ENCODE results near the gene IL3RA.
"Not testable (repeated sequence)": the region's sequence is repeated elsewhere in the genome, so short reads cannot be mapped to it uniquely, and the experiment has no call there.

Gene IL3RA

GRCh38 chrX:1361910-1362309 is 25.3 kb downstream of the IL3RA start:
- TF ChIP-seq CTCF (conservative IDR thresholded peaks at IDR 0.05; ENCODE audit: low read length), result no peak
- no peak overlapping the region for H3K4me3 ChIP-seq (ENCODE audit: low read length)
- DNase-seq (ENCODE audit: low read depth), result no peak

GRCh38 chrX:1366363-1366762 is 29.8 kb downstream of the IL3RA start:
- DNase-seq (ENCODE audit: low read depth); H3K4me3 ChIP-seq (ENCODE audit: low read length): not testable (repeated sequence)

GRCh38 chrX:1368385-1368698 is 31.8 kb downstream of the IL3RA start:
- TF ChIP-seq CTCF (conservative IDR thresholded peaks at IDR 0.05; ENCODE audit: low read length), result no peak
- no peak for DNase-seq (ENCODE audit: low read depth)

DNA sequence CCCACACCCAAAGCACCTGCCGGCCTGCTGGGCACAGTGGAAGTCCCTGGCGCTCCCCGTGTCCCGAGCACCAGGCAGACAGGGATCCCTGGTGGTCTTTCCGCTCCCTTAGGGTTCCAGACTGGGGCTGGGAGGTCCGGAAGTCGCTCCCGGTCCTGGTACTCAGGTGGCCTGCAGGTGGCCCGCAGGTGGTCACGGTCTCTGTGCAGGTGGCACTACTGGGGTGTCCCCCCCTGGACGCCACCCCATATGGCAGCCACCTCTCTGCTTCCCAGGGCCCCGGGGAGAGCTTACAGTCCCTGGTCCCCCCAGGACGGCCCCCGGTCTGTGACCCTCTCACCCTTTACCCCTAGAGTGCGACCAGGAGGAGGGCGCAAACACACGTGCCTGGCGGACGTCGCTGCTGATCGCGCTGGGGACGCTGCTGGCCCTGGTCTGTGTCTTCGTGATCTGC is 41.7 kb downstream of the IL3RA start:
- TF ChIP-seq CTCF (conservative IDR thresholded peaks at IDR 0.05; ENCODE audit: low read length), result no peak
- H3K4me3 ChIP-seq (ENCODE audit: low read length), result no peak overlapping the region
- DNase-seq (ENCODE audit: low read depth), result no peak

More at GRCh38 chrX:1368385-1368698, 31.8 kb downstream of the IL3RA start:
- H3K4me3 ChIP-seq (ENCODE audit: low read length), result no peak overlapping the region

DNA sequence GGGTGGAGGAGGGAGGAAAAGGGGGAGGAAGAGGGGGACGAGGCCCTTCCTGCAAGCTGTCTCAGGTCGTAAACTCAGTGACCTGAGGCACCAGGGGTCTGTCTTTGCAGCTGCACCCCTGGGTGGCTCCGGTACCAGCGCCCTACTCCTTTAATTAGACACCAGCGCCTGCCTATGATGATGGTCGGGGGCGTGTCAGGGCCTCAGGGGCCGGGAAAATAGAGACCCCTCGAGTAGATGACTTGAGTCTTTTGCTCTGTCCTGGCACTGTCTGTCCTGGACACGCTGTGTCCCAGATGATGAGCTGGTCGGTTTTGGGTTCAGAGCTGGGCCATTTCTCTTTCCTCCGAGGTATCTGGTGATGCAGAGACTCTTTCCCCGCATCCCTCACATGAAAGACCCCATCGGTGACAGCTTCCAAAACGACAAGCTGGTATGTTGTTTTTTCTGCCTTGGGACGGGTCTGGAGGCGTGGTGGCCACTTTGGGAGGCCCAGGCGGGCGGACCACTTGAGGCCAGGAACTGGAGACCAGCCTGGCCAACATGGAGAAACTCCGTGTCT is 44.2 kb downstream of the IL3RA start:
- no peak overlapping the region for H3K4me3 ChIP-seq (ENCODE audit: low read length)
- no peak for TF ChIP-seq CTCF (conservative IDR thresholded peaks at IDR 0.05; ENCODE audit: low read length)
- DNase-seq (ENCODE audit: low read depth), result no peak

GRCh38 chrX:1384658-1385252 is 48.2 kb downstream of the IL3RA start:
- TF ChIP-seq CTCF (conservative IDR thresholded peaks at IDR 0.05; ENCODE audit: low read length), result no peak
- no peak for DNase-seq (ENCODE audit: low read depth)
- H3K4me3 ChIP-seq (ENCODE audit: low read length), result no peak overlapping the region

GRCh38 chrX:1385253-1386223 is 49.0 kb downstream of the IL3RA start:
- no peak for TF ChIP-seq CTCF (conservative IDR thresholded peaks at IDR 0.05; ENCODE audit: low read length)
- H3K4me3 ChIP-seq (ENCODE audit: low read length), result no peak overlapping the region
- no peak for DNase-seq (ENCODE audit: low read depth)
